ENCODE results near the gene CHSY1. TPM values are rescaled to one million over a fixed set of nuclear protein-coding genes. Genes with fewer than 3 reads are reported as not detected.
A peak's percentile ranks its signal among the peaks of the same experiment; 100 is the strongest.

Gene CHSY1
- total and polyA plus RNA-seq, 2 of the 13 experiments (the other 11 are each of a cell fraction or from before 2014, with no cell fraction given): 13.3 to 13.7 TPM

GRCh38 chr15:101176625-101177024 is 75.2 kb downstream of the CHSY1 start (continued):
- TF ChIP-seq NR0B2 (CRISPR knock-in tag; IDR thresholded peaks at IDR 0.05): no peak
- no peak for TF ChIP-seq ZNF577 (CRISPR knock-in tag; IDR thresholded peaks at IDR 0.05; ENCODE audit: borderline replicate concordance, low read depth)
- no peak for TF ChIP-seq ZNF737 (CRISPR knock-in tag; IDR thresholded peaks at IDR 0.05; ENCODE audit: borderline replicate concordance)
- no peak for TF ChIP-seq ZNF335 (CRISPR knock-in tag; IDR thresholded peaks at IDR 0.05)
- TF ChIP-seq KDM1A (CRISPR knock-in tag; IDR thresholded peaks at IDR 0.05): peak; percentile 47; the same call in 1 of the 2 replicates
- TF ChIP-seq PLSCR1 (CRISPR knock-in tag; IDR thresholded peaks at IDR 0.05; ENCODE audit: borderline replicate concordance): no peak
- no peak for TF ChIP-seq MIER3 (CRISPR knock-in tag; IDR thresholded peaks at IDR 0.05; ENCODE audit: borderline replicate concordance)
- no peak for TF ChIP-seq NCOA2 (CRISPR knock-in tag; IDR thresholded peaks at IDR 0.05)
- no peak for TF ChIP-seq ZSCAN22 (CRISPR knock-in tag; IDR thresholded peaks at IDR 0.05)
- TF ChIP-seq USF2 (IDR thresholded peaks at IDR 0.05; ENCODE audit: low read depth, low read length): no peak
- TF ChIP-seq USF2 (CRISPR knock-in tag; IDR thresholded peaks at IDR 0.05; ENCODE audit: borderline replicate concordance): no peak
- TF ChIP-seq ZNF318 (CRISPR knock-in tag; IDR thresholded peaks at IDR 0.05): no peak
- TF ChIP-seq ZNF652 (CRISPR knock-in tag; IDR thresholded peaks at IDR 0.05; ENCODE audit: borderline replicate concordance, low read depth): peak; percentile 51; the same call in 1 of the 2 replicates
- no peak for TF ChIP-seq KLF12 (CRISPR knock-in tag; IDR thresholded peaks at IDR 0.05; ENCODE audit: borderline replicate concordance)
- no peak for TF ChIP-seq THRA (CRISPR knock-in tag; IDR thresholded peaks at IDR 0.05; ENCODE audit: borderline replicate concordance)
- TF ChIP-seq FOXA3 (CRISPR knock-in tag; IDR thresholded peaks at IDR 0.05): peak; percentile 6; the same call in 1 of the 2 replicates
- no peak for TF ChIP-seq TOPORS (CRISPR knock-in tag; IDR thresholded peaks at IDR 0.05)
- TF ChIP-seq POLR2AphosphoS2 (IDR thresholded peaks at IDR 0.05; ENCODE audit: low read depth, low read length): no peak

All from HepG2 (cell line).